Osteocyte (in vitro differentiated cells): ENCODE results near the gene PHACTR1. TPM values are rescaled to one million over a fixed set of nuclear protein-coding genes. Genes with fewer than 3 reads are reported as not detected.

Experiments
- DNase-seq: peaks from one replicate; pipeline ENCODE4 v3.0.0; 2021; ENCODE audit warnings: mixed read lengths; ENCODE audit not compliant: unreplicated experiment; ENCODE audit errors: extremely low spot score
- H3K27ac Mint-ChIP-seq: one replicate; pipeline ENCODE4 v1.8.0; 2021; ENCODE audit warnings: mild to moderate bottlenecking, mixed read lengths; ENCODE audit not compliant: unreplicated experiment
- H3K27me3 Mint-ChIP-seq: one replicate; pipeline ENCODE4 v1.8.0; 2021; ENCODE audit warnings: mixed read lengths; ENCODE audit not compliant: unreplicated experiment
- H3K36me3 Mint-ChIP-seq: one replicate; pipeline ENCODE4 v1.8.0; 2021; ENCODE audit warnings: mixed read lengths; ENCODE audit not compliant: unreplicated experiment
- H3K4me1 Mint-ChIP-seq: one replicate; pipeline ENCODE4 v1.8.0; 2021; ENCODE audit warnings: mixed read lengths; ENCODE audit not compliant: unreplicated experiment
- H3K4me3 Mint-ChIP-seq: one replicate; pipeline ENCODE4 v1.8.0; 2021; ENCODE audit warnings: mild to moderate bottlenecking, moderate library complexity, mixed read lengths; ENCODE audit not compliant: unreplicated experiment
- H3K9me3 Mint-ChIP-seq: one replicate; pipeline ENCODE4 v1.8.0; 2021; ENCODE audit warnings: mixed read lengths; ENCODE audit not compliant: unreplicated experiment
- CTCF ChIP-seq: fragments of 200-600 bp; sonication (generic); IDR thresholded peaks from 2 replicates; pipeline ENCODE4 v1.5.0; 2021; ENCODE audit warnings: antibody characterized with exemption, mild to moderate bottlenecking, moderate library complexity
- total RNA-seq: library from RNA; stranded (reverse); gene quantifications from 2 replicates; pipeline ENCODE4 v1.2.1, GENCODE V29; 2021

The PHACTR1 gene
- total RNA-seq, 1 donor from 2014 or later: 1.0 TPM

- peaks cover 23% of the 10 kb centered on the region for H3K27me3 Mint-ChIP-seq
- DNase-seq: no peak
- no peak overlapping the region for H3K27ac Mint-ChIP-seq
- no peak overlapping the region for H3K4me3 Mint-ChIP-seq
- H3K4me1 Mint-ChIP-seq: no peaks in the 10 kb centered on the region
- no peaks in the 10 kb centered on the region for H3K36me3 Mint-ChIP-seq
- H3K9me3 Mint-ChIP-seq: no peaks in the 10 kb centered on the region
- no peak for TF ChIP-seq CTCF
Observed at GRCh38 chr6:12923644-12924235, 207.2 kb downstream of the PHACTR1 start.

GRCh38 chr6:12924911-12925310 lies 208.3 kb downstream of the PHACTR1 start:
- Mint-ChIP-seq H3K27me3 (peaks cover 19% of the 10 kb centered on the region), H3K4me1 (no peaks in the 10 kb centered on the region), H3K4me3 (no peak overlapping the region), H3K27ac (no peak overlapping the region), H3K36me3 (no peaks in the 10 kb centered on the region), H3K9me3 (no peaks in the 10 kb centered on the region)
- TF ChIP-seq CTCF: no peak
- no peak for DNase-seq

- no peaks in the 10 kb centered on the region for H3K36me3 Mint-ChIP-seq
- H3K9me3 Mint-ChIP-seq: no peaks in the 10 kb centered on the region
- no peak for DNase-seq
- no peak overlapping the region for H3K4me3 Mint-ChIP-seq
- no peaks in the 10 kb centered on the region for H3K4me1 Mint-ChIP-seq
- no peak overlapping the region for H3K27ac Mint-ChIP-seq
- TF ChIP-seq CTCF: no peak
- peaks cover 5% of the 10 kb centered on the region for H3K27me3 Mint-ChIP-seq
Observed at GRCh38 chr6:12927746-12928145, 211.2 kb downstream of the PHACTR1 start.

- H3K4me3 Mint-ChIP-seq: no peak overlapping the region
- DNase-seq: no peak
- TF ChIP-seq CTCF: no peak
Observed at GRCh38 chr6:12929678-12930077, 213.1 kb downstream of the PHACTR1 start.

GRCh38 chr6:12931639-12932038 lies 215.1 kb downstream of the PHACTR1 start:
- Mint-ChIP-seq H3K27ac (no peak overlapping the region), H3K9me3 (no peaks in the 10 kb centered on the region), H3K36me3 (no peaks in the 10 kb centered on the region), H3K4me1 (no peaks in the 10 kb centered on the region), H3K4me3 (no peak overlapping the region), H3K27me3 (no peaks in the 10 kb centered on the region)
- TF ChIP-seq CTCF: no peak
- DNase-seq: no peak

More at GRCh38 chr6:12929678-12930077, 213.1 kb downstream of the PHACTR1 start:
- H3K36me3 Mint-ChIP-seq: no peaks in the 10 kb centered on the region
- H3K4me1 Mint-ChIP-seq: no peaks in the 10 kb centered on the region
- peaks cover 3% of the 10 kb centered on the region for H3K27me3 Mint-ChIP-seq
- H3K27ac Mint-ChIP-seq: no peak overlapping the region
- H3K9me3 Mint-ChIP-seq: no peaks in the 10 kb centered on the region
